ENCODE results near the gene SARS1.

GRCh38 chr1:109208394-109208793 lies 5.3 kb upstream of the SARS1 start:
- TF ChIP-seq POLR2AphosphoS5 (IDR thresholded peaks at IDR 0.05; ENCODE audit: low read depth, low read length) (no peak), CTCF (IDR thresholded peaks at IDR 0.05) (no peak), TAF1 (IDR thresholded peaks at IDR 0.05; ENCODE audit: borderline replicate concordance, low read depth, low read length) (no peak), ZBTB33 (IDR thresholded peaks at IDR 0.05; ENCODE audit: borderline replicate concordance, low read depth) (no peak), RAD21 (IDR thresholded peaks at IDR 0.05; ENCODE audit: low read length) (no peak), SMC3 (IDR thresholded peaks at IDR 0.05; ENCODE audit: low read depth, low read length) (no peak), FOXM1 (IDR thresholded peaks at IDR 0.05; ENCODE audit: low read depth) (no peak), EP300 (IDR thresholded peaks at IDR 0.05; ENCODE audit: borderline replicate concordance in 1 of 2, low read depth in 1 of 2, low read length in 1 of 2) (no peak), JUND (IDR thresholded peaks at IDR 0.05) (no peak)
